SJCRH30 (cell line): Measurements from ENCODE around the gene BRD9. TPM values are rescaled to one million over a fixed set of nuclear protein-coding genes. Genes with fewer than 3 reads are reported as not detected.
"Not testable (repeated sequence)": the region's sequence is repeated elsewhere in the genome, so short reads cannot be mapped to it uniquely, and the experiment has no call there.

ENCODE experiments used
- DNase-seq, 2 experiments: peaks; one replicate each; pipeline ENCODE4 v3.0.0-alpha.2; 2015 to 2020
- H3K27ac ChIP-seq: fragments of 250-450 bp; sonication (Bioruptor Pico); 2 replicates; pipeline ENCODE4 v1.5.1; 2020; ENCODE audit warnings: mild to moderate bottlenecking, moderate library complexity
- H3K27me3 ChIP-seq: fragments of 250-450 bp; sonication (Bioruptor Pico); 2 replicates; pipeline ENCODE4 v1.5.1; 2020; ENCODE audit warnings: mild to moderate bottlenecking, moderate library complexity
- H3K36me3 ChIP-seq: fragments of 250-450 bp; sonication (Bioruptor Pico); 2 replicates; pipeline ENCODE4 v1.5.1; 2020; ENCODE audit warnings: mild to moderate bottlenecking, moderate library complexity
- H3K4me1 ChIP-seq: fragments of 250-450 bp; sonication (Bioruptor Pico); 2 replicates; pipeline ENCODE4 v1.5.1; 2020; ENCODE audit warnings: mild to moderate bottlenecking, moderate library complexity
- H3K4me3 ChIP-seq: fragments of 250-450 bp; sonication (Bioruptor Pico); 2 replicates; pipeline ENCODE4 v1.5.1; 2020; ENCODE audit warnings: mild to moderate bottlenecking, moderate library complexity
- H3K9me3 ChIP-seq: fragments of 250-450 bp; sonication (Bioruptor Pico); replicated peaks from 2 replicates; pipeline ENCODE4 v1.5.1; 2020; ENCODE audit warnings: mild to moderate bottlenecking, moderate library complexity
- total RNA-seq: library from RNA; depleted of rRNA; stranded (reverse); fragments of >200 nt; shearing (Covaris generic); gene quantifications from 2 replicates; pipeline ENCODE4 v1.2.3, GENCODE V29; 2014; rRNA removed

The BRD9 gene
- total RNA-seq, result 16.9 and 19.9 TPM in 2 replicates

DNA sequence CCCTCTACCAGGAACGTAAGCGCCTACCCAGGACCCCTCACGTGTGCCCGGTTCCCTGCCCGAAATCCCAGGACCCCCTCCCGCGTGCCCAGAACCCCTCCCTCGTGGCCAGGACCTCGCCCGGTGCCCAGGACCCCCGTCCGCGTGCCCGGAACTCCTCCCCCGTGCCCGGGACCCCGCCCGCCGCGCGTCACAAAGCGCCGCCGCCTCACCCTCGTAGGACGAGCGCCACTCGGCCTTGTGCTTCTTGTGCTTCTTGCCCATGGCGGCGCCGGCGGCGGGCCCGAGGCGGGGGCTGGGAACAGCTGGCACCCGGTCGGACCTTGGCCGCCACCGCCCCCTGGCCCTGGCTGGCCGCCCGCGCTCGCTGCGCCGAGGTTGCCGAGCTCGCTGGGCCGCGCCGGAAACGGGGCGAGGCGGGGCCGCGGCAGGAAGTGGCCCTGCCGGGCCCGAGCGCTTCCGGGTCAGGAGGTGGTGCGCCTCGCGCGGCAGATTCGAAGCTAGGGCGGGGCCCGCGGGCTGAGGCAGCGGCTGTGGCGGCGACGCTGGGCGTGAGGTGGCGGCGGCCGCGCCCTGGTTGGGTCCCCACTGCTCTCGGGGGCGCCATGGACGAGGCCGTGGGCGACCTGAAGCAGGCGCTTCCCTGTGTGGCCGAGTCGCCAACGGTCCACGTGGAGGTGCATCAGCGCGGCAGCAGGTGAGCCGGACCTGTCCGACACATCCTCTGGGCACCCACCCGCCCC, at the start of gene BRD9, which contains the start of gene TRIP13:
TSS of gene BRD9 (minus strand) at position 408 of the 743 bp plus-strand sequence. CDS start at position 264, 144 bp downstream.
TSS of gene TRIP13 (plus strand) at position 491 of the 743 bp plus-strand sequence. CDS start at position 606, 115 bp downstream.
- DNase-seq, result peak; percentile 68 to 73
- Histone ChIP-seq H3K4me3 (peak within 1 kb of the TSS; percentile 91), H3K27me3 (no peaks in the 10 kb centered on the region), H3K36me3 (peaks cover 16% of the 10 kb centered on the region), H3K27ac (peak within 1 kb of the TSS; percentile 79), H3K9me3 (no peaks in the 10 kb centered on the region), H3K4me1 (no peaks in the 10 kb centered on the region)

- H3K27ac ChIP-seq, H3K36me3 ChIP-seq, DNase-seq, H3K27me3 ChIP-seq, H3K9me3 ChIP-seq, H3K4me1 ChIP-seq, H3K4me3 ChIP-seq: not testable (repeated sequence)
These were observed 48.1 kb upstream of the BRD9 start for GRCh38 chr5:940741-941140.

DNA sequence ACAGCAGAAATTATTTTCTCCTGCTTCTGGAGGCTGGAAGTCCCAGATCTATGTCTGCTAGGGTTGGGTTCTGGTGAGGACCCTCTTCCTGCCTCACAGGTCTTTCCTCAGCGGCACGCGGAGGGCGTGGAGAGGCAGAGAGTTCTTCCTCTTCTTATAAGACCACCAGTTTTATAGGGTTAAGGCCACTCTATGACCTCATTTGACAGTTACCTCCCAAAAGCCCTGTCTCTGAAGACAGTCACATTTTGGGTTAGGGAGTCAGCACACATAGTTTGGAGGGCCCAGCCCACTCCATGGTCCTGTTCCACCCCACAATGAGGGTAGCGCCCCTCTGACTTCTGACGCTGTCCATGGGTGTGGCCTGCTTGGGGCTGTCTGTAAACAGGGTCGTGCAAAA, 46.8 kb upstream of the BRD9 start:
- Histone ChIP-seq H3K27ac (no peak overlapping the region), H3K36me3 (no peaks in the 10 kb centered on the region), H3K4me1 (0 out of 2 replicates have a peak, but pooled peaks cover 3% of the 10 kb centered on the region), H3K9me3 (no peaks in the 10 kb centered on the region), H3K4me3 (no peak overlapping the region), H3K27me3 (no peaks in the 10 kb centered on the region)
- no peak for DNase-seq

DNA sequence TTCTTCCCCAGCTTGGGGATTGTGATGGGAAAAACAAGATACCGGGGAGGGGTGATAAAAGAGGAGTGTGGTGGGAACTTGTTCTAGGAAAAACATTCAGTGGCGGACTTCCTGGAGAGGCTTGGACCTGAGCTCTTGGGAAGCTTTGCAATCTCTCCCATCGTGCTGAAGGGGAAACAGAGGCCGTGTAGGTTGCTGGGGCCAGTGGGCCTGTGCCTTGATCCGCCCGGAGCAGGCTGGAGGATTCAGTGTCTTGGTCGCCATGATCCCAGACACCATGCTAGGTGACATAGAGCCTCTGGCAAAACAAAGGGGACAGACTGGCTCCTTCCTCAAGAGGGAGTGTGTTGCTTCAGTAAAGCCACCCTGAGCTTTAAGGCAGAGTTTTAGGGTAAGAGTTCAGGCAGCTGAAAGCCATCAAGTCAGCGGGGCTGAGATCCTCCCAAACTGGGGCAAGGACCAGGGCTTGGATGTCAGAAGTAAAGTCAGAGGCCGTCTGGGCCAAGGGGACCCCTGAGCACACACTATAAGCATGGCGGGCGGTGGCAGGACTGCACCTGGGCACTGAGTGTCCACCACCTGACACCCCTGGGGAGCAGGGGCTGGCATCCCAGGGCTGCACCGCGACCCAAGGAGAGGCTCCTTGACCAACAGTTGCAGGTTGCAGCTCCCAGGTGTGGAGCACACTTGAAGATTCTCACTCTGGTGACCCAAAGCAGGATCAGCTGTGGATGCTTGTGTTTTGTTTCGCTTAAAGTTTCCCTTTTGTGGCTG, 44.7 kb upstream of the BRD9 start:
- H3K36me3 ChIP-seq, result no peaks in the 10 kb centered on the region
- no peaks in the 10 kb centered on the region for H3K9me3 ChIP-seq
- H3K4me3 ChIP-seq, result no peak overlapping the region
- no peaks in the 10 kb centered on the region for H3K4me1 ChIP-seq
- no peak for DNase-seq
- no peak overlapping the region for H3K27ac ChIP-seq
- H3K27me3 ChIP-seq, result no peaks in the 10 kb centered on the region

DNA sequence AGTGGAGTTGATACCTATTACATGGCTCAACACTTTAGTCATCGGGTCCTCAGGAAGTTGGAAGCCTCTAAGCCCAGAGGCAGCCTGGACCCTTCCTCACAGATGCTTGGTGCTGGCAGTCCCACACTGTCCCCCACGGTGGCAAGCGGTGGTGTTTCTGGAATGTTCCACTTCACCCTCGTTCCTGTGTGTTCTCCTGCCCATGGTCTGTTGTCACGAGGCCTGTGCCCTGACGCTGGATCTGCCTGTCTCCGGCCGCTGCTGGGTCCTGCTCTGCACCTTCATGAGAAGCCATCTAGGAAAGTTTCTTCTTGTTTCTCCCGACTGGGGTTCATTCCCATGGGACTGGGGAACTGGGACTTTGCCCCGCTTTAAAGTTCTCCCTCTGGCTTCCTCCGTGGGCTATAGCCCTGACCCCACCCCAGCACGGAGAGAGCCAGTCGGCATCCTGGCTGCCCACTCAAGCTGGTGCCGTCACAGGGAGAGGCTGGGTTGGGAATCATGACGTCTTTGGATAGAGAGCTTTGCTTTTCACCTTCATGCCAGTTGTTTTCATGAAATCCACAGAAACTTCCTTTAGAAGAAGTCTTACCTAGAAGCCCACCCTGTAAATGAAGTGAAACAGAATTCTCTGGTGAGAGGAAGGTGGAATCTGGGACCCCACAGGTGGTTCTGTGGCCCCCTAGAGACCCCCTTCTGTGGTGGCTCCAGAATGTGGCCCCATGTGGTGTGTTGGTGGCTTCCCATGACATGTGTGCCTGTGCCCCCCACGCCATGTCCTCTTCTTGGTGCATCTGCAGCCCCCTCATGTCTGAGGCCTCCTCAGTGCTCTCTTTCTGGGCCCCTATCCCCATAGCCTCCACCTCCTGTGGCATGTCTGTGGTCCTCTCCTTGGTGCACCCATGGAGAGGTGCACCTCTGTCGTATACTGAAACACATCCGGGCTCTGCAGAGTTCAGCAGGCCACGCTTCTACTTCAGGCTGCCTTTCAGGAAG, 43.8 kb upstream of the BRD9 start:
- H3K4me3 ChIP-seq, result no peak overlapping the region
- H3K27ac ChIP-seq, result no peak overlapping the region
- no peaks in the 10 kb centered on the region for H3K27me3 ChIP-seq
- H3K9me3 ChIP-seq, result no peaks in the 10 kb centered on the region
- no peaks in the 10 kb centered on the region for H3K36me3 ChIP-seq
- H3K4me1 ChIP-seq, result no peaks in the 10 kb centered on the region
- no peak for DNase-seq

GRCh38 chr5:935510-936084, 43.0 kb upstream of the BRD9 start:
- no peaks in the 10 kb centered on the region for H3K9me3 ChIP-seq
- H3K4me3 ChIP-seq, result no peak overlapping the region
- DNase-seq, result no peak
- no peaks in the 10 kb centered on the region for H3K4me1 ChIP-seq
- H3K27ac ChIP-seq, result no peak overlapping the region
- no peaks in the 10 kb centered on the region for H3K36me3 ChIP-seq
- no peaks in the 10 kb centered on the region for H3K27me3 ChIP-seq

DNA sequence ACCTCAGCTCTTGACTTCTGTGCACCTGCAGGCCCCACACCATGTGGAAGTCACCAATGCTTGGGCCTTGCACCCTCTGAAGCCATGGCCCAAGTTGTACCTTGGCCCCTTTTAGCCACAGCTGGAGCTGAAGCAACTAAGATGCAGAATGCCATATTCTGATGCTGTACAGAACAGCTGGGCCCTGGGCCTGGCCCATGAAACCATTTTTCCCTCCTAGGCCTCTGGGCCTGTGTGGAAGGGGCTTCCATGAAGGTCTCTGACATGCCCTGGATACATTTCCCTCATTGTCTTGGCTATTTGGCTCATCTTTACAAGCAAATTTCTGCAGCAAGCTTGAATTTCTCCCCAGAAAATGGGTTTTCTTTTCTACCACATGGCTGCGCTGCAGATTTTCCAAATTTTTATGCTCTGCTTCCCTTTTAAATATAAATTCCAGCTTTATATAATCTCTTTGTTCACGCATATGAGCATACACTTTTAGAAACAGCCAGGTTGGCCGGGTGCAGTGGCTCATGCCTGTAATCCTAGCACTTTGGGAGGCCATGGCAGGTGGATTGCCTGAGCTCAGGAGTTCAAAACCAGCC, 41.9 kb upstream of the BRD9 start:
- H3K4me1 ChIP-seq, H3K9me3 ChIP-seq, H3K4me3 ChIP-seq, DNase-seq, H3K27ac ChIP-seq, H3K36me3 ChIP-seq, H3K27me3 ChIP-seq: not testable (repeated sequence)

DNA sequence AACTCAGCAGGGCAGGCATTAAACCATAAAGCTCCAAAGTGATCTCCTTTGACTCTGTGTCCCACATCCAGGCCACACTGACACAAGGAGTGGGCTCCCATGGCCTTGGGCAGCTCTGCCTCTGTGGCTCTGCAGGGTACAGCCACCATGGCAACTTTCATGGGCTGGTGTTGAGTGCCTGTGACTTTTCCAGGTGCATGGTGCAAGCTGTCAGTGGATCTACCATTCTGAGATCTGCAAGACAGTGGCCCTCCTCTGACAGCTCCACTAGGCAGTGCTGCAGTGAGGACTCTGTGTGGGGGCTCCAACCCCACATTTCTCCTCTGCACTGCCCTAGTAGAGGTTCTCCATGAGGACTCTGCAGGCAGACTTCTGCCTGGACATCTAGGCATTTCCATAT, 41.4 kb upstream of the BRD9 start:
- not testable (repeated sequence) for DNase-seq, H3K27ac ChIP-seq, H3K4me1 ChIP-seq, H3K9me3 ChIP-seq, H3K36me3 ChIP-seq, H3K4me3 ChIP-seq, H3K27me3 ChIP-seq

- no peak for DNase-seq
- no peaks in the 10 kb centered on the region for H3K36me3 ChIP-seq
- H3K27me3 ChIP-seq, result no peaks in the 10 kb centered on the region
- no peaks in the 10 kb centered on the region for H3K4me1 ChIP-seq
- H3K9me3 ChIP-seq, result no peaks in the 10 kb centered on the region
- H3K4me3 ChIP-seq, result no peak overlapping the region
- no peak overlapping the region for H3K27ac ChIP-seq
These were observed 40.8 kb upstream of the BRD9 start for GRCh38 chr5:933251-933861.

GRCh38 chr5:932628-933250, 40.1 kb upstream of the BRD9 start:
- Histone ChIP-seq H3K36me3 (no peaks in the 10 kb centered on the region), H3K9me3 (no peaks in the 10 kb centered on the region), H3K4me1 (no peaks in the 10 kb centered on the region), H3K4me3 (no peak overlapping the region), H3K27me3 (no peaks in the 10 kb centered on the region), H3K27ac (no peak overlapping the region)
- DNase-seq, result no peak

GRCh38 chr5:932151-932627, 39.6 kb upstream of the BRD9 start:
- H3K27ac ChIP-seq, result no peak overlapping the region
- no peaks in the 10 kb centered on the region for H3K9me3 ChIP-seq
- no peak overlapping the region for H3K4me3 ChIP-seq
- H3K36me3 ChIP-seq, result no peaks in the 10 kb centered on the region
- H3K4me1 ChIP-seq, result no peaks in the 10 kb centered on the region
- no peaks in the 10 kb centered on the region for H3K27me3 ChIP-seq
- DNase-seq, result no peak

DNA sequence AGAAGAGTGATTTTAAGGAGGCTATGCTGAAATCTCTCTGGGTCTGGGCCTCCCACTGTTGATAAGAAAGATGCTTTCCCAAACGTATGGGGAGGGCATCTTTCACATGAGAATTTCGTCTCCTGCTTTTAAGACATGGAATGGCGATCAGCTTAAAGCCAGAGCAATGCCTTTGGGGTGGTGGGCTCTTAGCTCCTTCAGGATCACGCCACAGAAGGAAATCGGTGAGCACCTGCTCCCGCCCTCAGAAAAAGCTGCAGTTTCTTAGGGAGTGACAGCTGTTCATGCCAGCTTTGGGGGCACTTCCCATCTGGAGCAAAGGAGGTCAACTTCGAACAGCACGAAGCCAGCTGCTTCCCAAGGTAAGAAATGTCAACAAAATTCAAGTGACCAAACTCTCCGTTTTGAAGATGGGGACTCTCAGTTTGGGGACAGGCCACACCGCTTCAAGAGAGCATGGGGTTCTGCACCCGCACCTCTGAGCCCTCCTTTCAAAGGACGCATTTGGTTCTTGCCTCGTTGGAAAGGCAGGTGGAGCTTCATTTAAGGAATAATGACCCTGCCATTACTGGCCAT, 39.1 kb upstream of the BRD9 start:
- no peak for DNase-seq
- H3K27me3 ChIP-seq, result no peaks in the 10 kb centered on the region
- no peaks in the 10 kb centered on the region for H3K4me1 ChIP-seq
- no peaks in the 10 kb centered on the region for H3K9me3 ChIP-seq
- no peak overlapping the region for H3K27ac ChIP-seq
- no peak overlapping the region for H3K4me3 ChIP-seq
- no peaks in the 10 kb centered on the region for H3K36me3 ChIP-seq

- Histone ChIP-seq H3K27ac (no peak overlapping the region), H3K4me1 (no peaks in the 10 kb centered on the region), H3K36me3 (no peaks in the 10 kb centered on the region), H3K9me3 (no peaks in the 10 kb centered on the region), H3K27me3 (no peaks in the 10 kb centered on the region), H3K4me3 (no peak overlapping the region)
- DNase-seq, result no peak
These were observed 38.3 kb upstream of the BRD9 start for GRCh38 chr5:930866-931265.
